Endothelial cell of umbilical vein (primary cell): ENCODE results near the gene RBPJ. TPM values are rescaled to one million over a fixed set of nuclear protein-coding genes. Genes with fewer than 3 reads are reported as not detected.

Experiments
- BruUV-seq: library from RNA; stranded (reverse); fragments of 400-500 nt; replicated peaks from 2 replicates; lab custom pipeline; 2021; lab: Mats Ljungman, UMichigan
- CTCF ChIA-PET: fragments of 300-600, 350-600 bp; sonication (Branson Sonifier 250); formaldehyde crosslinking; loops from one replicate; lab custom pipeline; 2021; ENCODE audit warnings: antibody characterized with exemption, inconsistent platforms; lab: Charles Lee
- POLR2A ChIA-PET: fragments of 300-600, 350-600 bp; sonication (Branson Sonifier 250); formaldehyde crosslinking; loops from one replicate; lab custom pipeline; 2021; ENCODE audit warnings: antibody characterized with exemption, inconsistent platforms; lab: Charles Lee
- DNase-seq: peaks from one replicate; pipeline ENCODE4 v3.0.0-alpha.2; 2011; ENCODE audit warnings: low read depth, low spot score
- FAIRE-seq: peaks from 2 replicates; lab custom pipeline; 2011; peaks lifted over from hg19 to GRCh38; lab: Jason Lieb, UNC
- H2AFZ ChIP-seq: 2 replicates; pipeline ENCODE4 v1.6.0; 2012; ENCODE audit warnings: low read depth, low read length, control low read depth, inconsistent platforms
- H3K27ac ChIP-seq: 2 replicates; pipeline ENCODE4 v1.5.1; 2011; ENCODE audit warnings: low read depth, mild to moderate bottlenecking, control low read depth, low read length, moderate library complexity; ENCODE audit not compliant: insufficient read depth
- H3K27me3 ChIP-seq, 2 experiments: 2 replicates each; pipeline versions ENCODE4 v1.6.0 to v1.6.1; 2011; ENCODE audit warnings: low read length in 2 of 2, mixed read lengths in 1 of 2; ENCODE audit not compliant: control insufficient read depth in 2 of 2, insufficient read depth in 2 of 2
- H3K36me3 ChIP-seq, 2 experiments: 2 replicates in 1 of 2; 3 replicates in 1 of 2; pipeline ENCODE4 v1.5.1; 2011; ENCODE audit warnings: low read length in 2 of 2, mild to moderate bottlenecking in 1 of 2, moderate library complexity in 1 of 2; ENCODE audit not compliant: control insufficient read depth in 2 of 2, insufficient read depth in 2 of 2; ENCODE audit errors: extremely low read depth in 1 of 2
- H3K4me1 ChIP-seq: 3 replicates; pipeline ENCODE4 v1.5.1; 2011; ENCODE audit warnings: mild to moderate bottlenecking, low read length; ENCODE audit not compliant: control insufficient read depth, insufficient read depth; ENCODE audit errors: extremely low read depth
- H3K4me2 ChIP-seq: 2 replicates; pipeline ENCODE4 v1.6.1; 2011; ENCODE audit warnings: low read length, control low read depth, mixed read lengths; ENCODE audit not compliant: insufficient read depth
- H3K4me3 ChIP-seq, 3 experiments: fragments of 200-600 bp in 1 of 3; sonication (generic), shearing (Covaris generic) in 1 of 3; replicated peaks in 1 of 3; 2 replicates each; pipeline ENCODE4 v1.5.1; 2011 to 2016; ENCODE audit warnings: control low read depth in 3 of 3, low read length in 3 of 3, mild to moderate bottlenecking in 2 of 3, inconsistent platforms in 1 of 3, low read depth in 1 of 3, moderate library complexity in 1 of 3; ENCODE audit not compliant: insufficient read depth in 1 of 3
- H3K79me2 ChIP-seq: 2 replicates; pipeline ENCODE4 v1.6.0; 2012; ENCODE audit warnings: low read length, inconsistent platforms; ENCODE audit not compliant: control insufficient read depth, insufficient read depth
- H3K9ac ChIP-seq: replicated peaks from 2 replicates; pipeline ENCODE3; 2011; ENCODE audit warnings: low read length, control low read depth; ENCODE audit not compliant: insufficient read depth; ENCODE audit errors: extremely low read depth
- H3K9me1 ChIP-seq: replicated peaks from 3 replicates; pipeline ENCODE4 v1.6.0; 2011; ENCODE audit warnings: mild to moderate bottlenecking, low read length; ENCODE audit not compliant: control insufficient read depth, insufficient read depth; ENCODE audit errors: extremely low read depth
- H3K9me3 ChIP-seq: replicated peaks from 2 replicates; pipeline ENCODE4 v1.5.1; 2012; ENCODE audit warnings: low read length, inconsistent platforms; ENCODE audit not compliant: control insufficient read depth, insufficient read depth
- H4K20me1 ChIP-seq: replicated peaks from 2 replicates; pipeline ENCODE3; 2011; ENCODE audit warnings: mild to moderate bottlenecking, low read length; ENCODE audit not compliant: control insufficient read depth, insufficient read depth; ENCODE audit errors: extremely low read depth
- CTCF ChIP-seq, 2 donors: IDR thresholded peaks; 1 replicate in 1 of 2; 2 replicates in 1 of 2; pipeline ENCODE4 v1.5.1; 2011; ENCODE audit warnings: low read length in 2 of 2, mild to moderate bottlenecking in 2 of 2, moderate library complexity in 2 of 2, control low read depth in 1 of 2, inconsistent platforms in 1 of 2, low read depth in 1 of 2; ENCODE audit not compliant: insufficient read depth in 1 of 2; ENCODE audit errors: extremely low read depth in 1 of 2
- EZH2 ChIP-seq: IDR thresholded peaks from 2 replicates; pipeline ENCODE4 v1.6.1; 2012; ENCODE audit warnings: borderline replicate concordance, low read depth, mild to moderate bottlenecking, moderate library complexity, low read length, inconsistent platforms; ENCODE audit not compliant: severe bottlenecking
- FOS ChIP-seq: IDR thresholded peaks from 2 replicates; pipeline ENCODE4 v1.6.1; 2011; ENCODE audit warnings: mild to moderate bottlenecking, low read length, moderate library complexity, borderline replicate concordance; ENCODE audit not compliant: insufficient read depth
- GATA2 ChIP-seq: IDR thresholded peaks from 2 replicates; pipeline ENCODE4 v1.7.0; 2011; ENCODE audit warnings: low read depth, mild to moderate bottlenecking, moderate library complexity, mixed read lengths, low read length; ENCODE audit not compliant: insufficient read length, insufficient read depth
- JUN ChIP-seq: IDR thresholded peaks from 2 replicates; pipeline ENCODE4 v1.6.1; 2011; ENCODE audit warnings: borderline replicate concordance, low read depth; ENCODE audit not compliant: insufficient read length, insufficient read depth
- MYC ChIP-seq: IDR thresholded peaks from one replicate; pipeline ENCODE4 v1.6.1; 2011; ENCODE audit warnings: mild to moderate bottlenecking, low read depth, low read length
- POLR2A ChIP-seq: IDR thresholded peaks from 2 replicates; pipeline ENCODE4 v1.6.1; 2012; ENCODE audit warnings: low read depth, mild to moderate bottlenecking, control low read depth, low read length
- POLR2AphosphoS5 ChIP-seq: IDR thresholded peaks from 2 replicates; pipeline ENCODE4 v1.6.1; 2012; ENCODE audit warnings: low read depth, mild to moderate bottlenecking, control low read depth, low read length, moderate library complexity; ENCODE audit not compliant: insufficient read depth
- dilution Hi-C: fragments of 300-500 bp; cut with MboI; formaldehyde crosslinking; loops from one replicate; pipeline ENCODE4 v1.15.0; 2019; ENCODE audit warnings: low sequenced_read_pairs; ENCODE audit not compliant: extremely low pct_ligation_motif_present
- intact Hi-C: fragments of 100-400 bp; cut with micrococcal nuclease; formaldehyde crosslinking; loops from one replicate; pipeline ENCODE4 v1.10.0; 2022
- polyA plus RNA-seq, 4 experiments: library from polyadenylated mRNA; depleted of rRNA in 3 of 4; stranded (reverse) in 3 of 4; unstranded in 1 of 4; fragments of >200 nt; gene quantifications; 2 replicates each; pipeline versions ENCODE4 v1.2.1 to v1.2.3, GENCODE V29; 2011 to 2012; ENCODE audit warnings: missing spikeins in 1 of 4
- total RNA-seq: library from RNA; stranded (reverse); gene quantifications from 2 replicates; pipeline ENCODE4 v1.2.3, GENCODE V29; 2021
- TF ChIP-seq, protein P1 (sequence below): IDR thresholded peaks from 2 replicates; pipeline ENCODE4 v1.6.1; 2011; ENCODE audit not compliant: insufficient read depth, insufficient read length

The RBPJ gene
- total and polyA plus RNA-seq, 2 donors (not counting 3 experiments of a cell fraction or from before 2014, with no cell fraction given): 17.0 to 42.9 TPM

DNA sequence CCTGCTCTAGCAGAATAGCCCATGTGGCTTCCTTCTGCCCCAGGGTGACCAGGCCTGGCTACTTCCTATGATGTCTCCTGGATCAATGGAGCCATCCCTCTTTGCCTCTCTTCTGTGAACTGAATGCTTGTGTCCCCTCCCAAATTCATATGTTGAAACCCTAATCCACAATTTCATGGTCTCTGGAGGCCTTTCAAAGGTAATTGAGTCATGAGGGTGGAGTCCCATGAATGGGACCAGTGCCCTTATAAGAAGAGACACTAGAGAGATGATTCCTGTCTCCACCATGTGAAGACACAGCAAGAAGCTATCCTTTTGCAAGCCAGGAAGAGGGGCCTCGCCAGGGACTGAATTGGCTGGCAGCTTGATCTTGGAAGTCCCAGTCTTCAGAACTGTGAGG is 151.1 kb downstream of the RBPJ start:
- no peak overlapping the region for H3K27ac ChIP-seq
- H2AFZ ChIP-seq: no peak overlapping the region
- TF ChIP-seq CTCF (IDR thresholded peaks at IDR 0.05; ENCODE audit: extremely low read depth in 1 of 2, insufficient read depth in 1 of 2, low read depth in 1 of 2, low read length in 2 of 2) (no peak), MYC (no peak)
- FAIRE-seq (no peak), DNase-seq (no peak)
- no peaks in the 10 kb centered on the region for H3K36me3 ChIP-seq
- H3K4me2 ChIP-seq: no peak overlapping the region
- no TSS peak for BruUV-seq
- H3K27me3 ChIP-seq: peaks cover 2 to 7% of the 10 kb centered on the region in 2 experiments
- H3K9me1 ChIP-seq: no peaks in the 10 kb centered on the region
- dilution Hi-C loops: no loop called here
- H3K9me3 ChIP-seq: no peaks in the 10 kb centered on the region
- CTCF ChIA-PET: no interaction called here
- H3K9ac ChIP-seq: no peak overlapping the region
- POLR2A ChIA-PET: no interaction called here
- H3K79me2 ChIP-seq: no peaks in the 10 kb centered on the region
- no peaks in the 10 kb centered on the region for H4K20me1 ChIP-seq
- no peak overlapping the region for H3K4me3 ChIP-seq
- intact Hi-C loops: no loop called here
- H3K4me1 ChIP-seq: no peaks in the 10 kb centered on the region

GRCh38 chr4:26473893-26474292 is 153.1 kb downstream of the RBPJ start:
- no peaks in the 10 kb centered on the region for H4K20me1 ChIP-seq
- FAIRE-seq (no peak), DNase-seq (no peak)
- no peaks in the 10 kb centered on the region for H3K36me3 ChIP-seq
- H3K27ac ChIP-seq: no peak overlapping the region
- BruUV-seq: no TSS peak
- no peak overlapping the region for H3K9ac ChIP-seq
- ChIA-PET POLR2A (no interaction called here), CTCF (interaction anchor here (0.6 to 1.4 kb wide), 2 partner anchors 533 to 536 kb away, joined by 3 read pairs; no protein-coding TSS in a partner anchor)
- H3K4me3 ChIP-seq: no peak overlapping the region
- H2AFZ ChIP-seq: no peak overlapping the region
- H3K4me1 ChIP-seq: no peaks in the 10 kb centered on the region
- H3K79me2 ChIP-seq: no peaks in the 10 kb centered on the region
- peaks cover 2 to 7% of the 10 kb centered on the region in 2 experiments for H3K27me3 ChIP-seq
- dilution Hi-C loops (no loop called here), intact Hi-C loops (no loop called here)
- TF ChIP-seq MYC (no peak), CTCF (IDR thresholded peaks at IDR 0.05; ENCODE audit: extremely low read depth in 1 of 2, insufficient read depth in 1 of 2, low read depth in 1 of 2, low read length in 2 of 2) (no peak), EZH2 (no peak), POLR2AphosphoS5 (no peak), GATA2 (no peak), POLR2A (no peak), FOS (no peak), JUN (no peak)
- TF ChIP-seq, protein P1, sequence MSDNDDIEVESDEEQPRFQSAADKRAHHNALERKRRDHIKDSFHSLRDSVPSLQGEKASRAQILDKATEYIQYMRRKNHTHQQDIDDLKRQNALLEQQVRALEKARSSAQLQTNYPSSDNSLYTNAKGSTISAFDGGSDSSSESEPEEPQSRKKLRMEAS: no peak
- no peaks in the 10 kb centered on the region for H3K9me1 ChIP-seq
- H3K9me3 ChIP-seq: no peaks in the 10 kb centered on the region
- no peak overlapping the region for H3K4me2 ChIP-seq
